GM12892 (cell line): ENCODE results near the gene PPP2R3B.
"Not testable (repeated sequence)": the region's sequence is repeated elsewhere in the genome, so short reads cannot be mapped to it uniquely, and the experiment has no call there.

Source experiments
- DNase-seq: peaks from one replicate; pipeline ENCODE4 v3.0.0; 2011; ENCODE audit not compliant: insufficient read length
- FAIRE-seq: peaks from 2 replicates; lab custom pipeline; 2011; peaks lifted over from hg19 to GRCh38; lab: Jason Lieb, UNC
- POLR2A ChIP-seq: IDR thresholded peaks from 2 replicates; pipeline ENCODE4 v1.6.1; 2011; ENCODE audit warnings: low read depth, low read length, control low read depth
- POLR2AphosphoS5 ChIP-seq: IDR thresholded peaks from 2 replicates; pipeline ENCODE4 v1.6.1; 2011; ENCODE audit warnings: low read depth, low read length, control low read depth
- TAF1 ChIP-seq: IDR thresholded peaks from 2 replicates; pipeline ENCODE4 v1.6.1; 2011; ENCODE audit warnings: low read depth, mild to moderate bottlenecking, control low read depth, low read length, borderline replicate concordance

Gene PPP2R3B

DNA sequence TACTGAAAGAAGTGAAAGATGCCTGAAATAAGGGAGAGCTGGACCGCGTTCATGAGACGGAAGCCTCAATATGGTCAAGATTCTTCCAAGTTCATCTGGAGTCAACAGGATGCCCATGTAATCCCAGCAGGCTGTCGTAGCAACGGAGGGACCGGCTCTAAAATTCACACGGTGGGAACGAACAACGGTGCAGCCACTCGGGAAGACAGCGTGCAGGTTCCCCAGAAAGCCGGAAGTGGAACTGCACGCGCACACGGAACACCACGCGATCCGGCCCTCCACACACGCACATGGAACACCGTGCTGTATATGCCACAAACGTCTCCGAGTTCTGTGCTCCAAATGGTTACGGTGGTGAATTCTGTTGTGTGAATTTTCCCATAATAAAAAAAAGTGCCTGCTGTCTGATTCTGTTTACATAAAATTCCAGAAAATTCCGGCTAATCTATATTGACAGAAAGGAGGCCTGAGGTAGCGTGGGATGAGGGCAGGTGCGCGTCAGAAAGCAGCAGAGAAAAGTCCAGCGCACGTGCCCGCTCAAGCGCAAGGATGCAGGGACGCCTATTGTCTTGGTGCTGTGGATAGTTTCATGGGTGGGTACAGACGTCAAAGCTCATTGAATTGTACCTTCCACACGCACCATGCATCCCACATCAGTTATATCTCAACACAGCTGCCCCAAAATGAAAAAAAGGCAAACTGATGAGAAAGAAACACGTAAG lies 31.2 kb downstream of the PPP2R3B start:
- FAIRE-seq: no peak

DNA sequence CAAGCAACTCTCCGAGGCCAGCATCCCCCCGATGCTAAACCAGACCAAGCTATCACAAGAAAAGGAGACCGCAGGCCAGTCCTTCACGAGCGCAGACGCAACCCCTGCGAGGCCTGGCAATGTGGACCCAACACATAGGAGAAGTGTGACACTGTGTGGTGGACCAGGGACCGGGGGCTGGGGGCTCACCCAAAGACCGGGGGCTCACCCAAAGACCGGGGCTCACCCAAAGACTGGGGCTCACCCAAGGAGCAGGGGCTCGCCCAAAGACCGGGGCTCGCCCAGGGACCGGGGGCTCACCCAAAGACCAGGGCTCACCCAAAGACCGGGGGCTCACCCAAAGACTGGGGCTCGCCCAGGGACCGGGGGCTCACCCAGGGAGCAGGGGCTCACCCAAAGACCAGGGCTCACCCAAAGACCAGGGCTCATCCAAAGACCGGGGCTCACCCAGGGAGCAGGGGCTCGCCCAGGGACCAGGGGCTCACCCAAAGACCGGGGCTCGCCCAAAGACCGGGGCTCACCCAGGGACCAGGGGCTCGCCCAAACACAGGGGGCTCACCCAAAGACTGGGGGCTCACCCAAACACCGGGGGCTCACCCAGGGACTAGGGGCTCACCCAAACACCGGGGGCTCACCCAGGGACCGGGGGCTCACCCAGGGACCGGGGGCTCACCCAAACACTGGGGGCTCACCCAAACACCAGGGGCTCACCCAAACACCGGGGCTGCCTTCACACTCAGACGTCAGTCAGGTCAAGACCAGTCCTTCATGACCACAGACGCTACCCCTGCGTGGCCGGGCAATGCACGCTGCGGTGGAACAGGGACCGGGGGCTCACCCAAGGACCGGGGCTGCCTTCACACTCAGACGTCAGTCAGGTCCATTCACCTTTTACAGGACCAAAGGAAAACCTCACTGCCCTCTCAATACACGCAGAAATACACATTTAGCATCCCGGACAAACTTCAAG lies 32.9 kb downstream of the PPP2R3B start:
- no peak for FAIRE-seq
- TF ChIP-seq TAF1 (no peak), POLR2A (no peak), POLR2AphosphoS5 (no peak)

More for the DNA sequence above, 31.2 kb downstream of the PPP2R3B start:
- TF ChIP-seq POLR2AphosphoS5: no peak
- TF ChIP-seq POLR2A: no peak
- TF ChIP-seq TAF1: no peak
- no peak for DNase-seq

DNA sequence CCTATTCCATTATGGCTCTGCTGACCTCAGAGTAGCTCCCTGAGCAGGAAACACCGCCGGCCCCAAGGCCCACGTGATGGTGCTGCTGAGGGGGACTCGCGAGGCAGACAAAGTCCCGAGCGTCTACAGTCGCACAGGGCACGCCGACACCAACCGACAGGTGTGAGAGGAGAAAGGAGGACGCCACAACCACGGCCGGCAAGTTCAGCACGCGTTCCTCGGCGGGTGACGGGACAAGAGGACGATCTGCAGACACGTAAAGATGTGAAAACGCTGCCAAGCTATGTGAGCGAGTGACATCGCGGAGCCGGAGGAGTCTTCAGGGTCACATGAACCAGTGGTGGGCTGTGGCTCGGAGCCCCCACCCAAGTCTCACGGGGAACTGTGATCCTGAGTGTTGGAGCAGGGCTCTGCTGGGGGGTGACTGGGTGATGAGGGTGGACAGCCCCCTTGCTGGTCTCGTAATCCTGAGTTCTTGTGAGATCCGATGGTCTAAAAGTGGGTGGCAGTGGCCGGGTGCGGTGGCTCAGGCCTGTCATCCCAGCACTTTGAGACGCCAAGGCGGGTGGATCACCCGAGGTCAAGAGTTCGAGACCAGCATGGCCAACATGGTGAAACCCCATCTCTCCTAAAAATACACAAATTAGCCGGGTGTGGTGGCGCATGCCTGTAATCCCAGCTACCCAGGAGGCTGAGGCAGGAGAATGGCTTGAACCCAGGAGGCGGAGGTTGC lies 34.0 kb downstream of the PPP2R3B start:
- DNase-seq (no peak), FAIRE-seq (no peak)
- TF ChIP-seq TAF1: no peak
- no peak for TF ChIP-seq POLR2AphosphoS5
- TF ChIP-seq POLR2A: no peak

More for the DNA sequence above, 32.9 kb downstream of the PPP2R3B start:
- no peak for DNase-seq

DNA sequence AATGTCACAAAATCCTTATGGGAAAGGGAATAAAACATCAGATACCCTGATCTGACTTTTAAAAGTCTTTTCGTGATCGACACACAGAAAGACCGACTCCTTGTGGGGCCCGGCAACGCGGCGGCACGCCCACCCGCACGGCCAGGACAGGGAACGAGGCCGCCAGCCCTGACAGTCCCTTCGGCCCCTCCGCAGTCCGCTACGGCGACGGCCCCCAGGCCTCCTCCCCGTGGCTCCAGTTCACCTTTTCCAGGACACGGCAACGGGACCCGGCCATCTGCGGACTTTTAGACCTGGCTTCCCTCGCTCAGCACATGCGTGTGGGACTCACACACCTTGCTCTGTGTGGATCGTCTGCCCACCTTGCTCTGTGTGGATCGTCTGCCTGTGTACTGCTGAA lies 34.5 kb downstream of the PPP2R3B start:
- DNase-seq (no peak), FAIRE-seq (no peak)
- TF ChIP-seq POLR2A (no peak), TAF1 (no peak), POLR2AphosphoS5 (no peak)

DNA sequence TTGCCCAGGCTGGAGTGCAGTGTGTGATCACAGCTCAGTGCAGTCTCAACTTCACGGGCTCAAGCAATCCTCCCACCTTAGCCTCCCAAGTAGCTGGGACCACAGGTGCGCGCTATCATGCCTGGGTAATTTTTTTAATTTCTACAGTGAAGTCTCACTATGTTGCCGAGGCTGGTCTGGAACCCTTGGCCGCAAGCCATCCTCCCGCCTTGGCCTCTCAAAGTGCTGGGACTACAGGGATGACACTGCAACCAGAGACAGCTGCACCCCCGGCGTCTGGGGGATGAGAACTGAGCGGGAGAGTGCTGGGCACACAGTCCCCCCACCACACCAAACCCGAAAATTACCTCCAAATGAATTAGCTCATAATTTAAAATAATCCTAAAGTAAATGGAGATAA lies 35.0 kb downstream of the PPP2R3B start:
- DNase-seq (no peak), FAIRE-seq (no peak)
- TF ChIP-seq TAF1 (no peak), POLR2A (no peak), POLR2AphosphoS5 (no peak)

DNA sequence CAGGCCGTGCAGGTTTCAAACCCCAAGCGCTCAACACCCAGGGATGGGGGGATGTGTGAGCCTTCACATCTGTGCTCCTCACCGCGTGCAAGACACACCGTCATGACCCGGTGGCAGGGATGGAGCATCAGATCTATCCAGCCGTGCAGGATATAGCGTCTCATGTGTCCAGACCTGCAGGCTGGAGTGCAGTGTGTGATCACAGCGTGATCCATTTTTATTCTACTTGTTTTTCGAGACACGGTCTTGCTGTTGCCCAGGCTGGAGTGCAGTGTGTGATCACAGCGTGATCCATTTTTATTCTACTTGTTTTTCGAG lies 35.4 kb downstream of the PPP2R3B start:
- FAIRE-seq, DNase-seq: not testable (repeated sequence)

DNA sequence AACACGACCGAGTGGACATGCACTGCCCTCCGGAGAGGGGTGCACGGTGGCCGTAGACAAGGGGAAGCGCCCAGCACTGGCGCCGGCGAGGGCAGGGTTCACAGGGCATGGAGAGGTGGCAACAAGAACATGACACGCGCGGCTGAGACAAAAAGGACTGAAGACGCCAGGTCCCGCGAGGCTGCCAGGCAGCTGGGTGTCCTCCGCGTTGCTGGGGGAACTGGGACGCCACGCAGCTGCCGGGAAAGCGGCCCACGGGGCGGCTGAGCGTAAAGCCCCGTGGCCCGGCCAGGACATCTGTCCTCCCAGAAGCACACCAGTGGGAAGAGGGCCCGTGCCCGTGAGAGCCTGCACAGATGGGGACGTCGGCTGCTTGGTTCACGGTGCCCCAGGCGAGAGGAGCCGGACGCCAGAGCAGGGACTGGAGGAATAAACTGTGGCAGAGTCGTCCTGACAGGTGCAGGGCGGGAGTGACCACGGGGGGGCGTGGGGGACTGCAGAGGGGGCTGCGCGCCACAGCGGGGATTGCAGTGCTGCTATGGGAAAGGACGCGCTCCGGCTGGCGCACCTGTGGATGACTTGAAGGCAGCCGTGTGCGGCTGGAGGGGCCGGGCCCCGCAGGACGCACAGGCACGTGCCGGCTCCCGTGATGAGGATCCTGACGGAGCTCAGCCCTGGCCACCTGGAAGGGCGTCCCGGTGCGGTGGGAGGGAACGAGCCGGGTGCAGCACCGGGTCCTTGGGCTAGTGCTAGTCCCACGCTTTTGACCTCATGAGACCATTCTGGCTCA lies 36.0 kb downstream of the PPP2R3B start:
- FAIRE-seq: no peak
- TF ChIP-seq POLR2AphosphoS5 (no peak), TAF1 (no peak), POLR2A (no peak)
- DNase-seq: no peak

DNA sequence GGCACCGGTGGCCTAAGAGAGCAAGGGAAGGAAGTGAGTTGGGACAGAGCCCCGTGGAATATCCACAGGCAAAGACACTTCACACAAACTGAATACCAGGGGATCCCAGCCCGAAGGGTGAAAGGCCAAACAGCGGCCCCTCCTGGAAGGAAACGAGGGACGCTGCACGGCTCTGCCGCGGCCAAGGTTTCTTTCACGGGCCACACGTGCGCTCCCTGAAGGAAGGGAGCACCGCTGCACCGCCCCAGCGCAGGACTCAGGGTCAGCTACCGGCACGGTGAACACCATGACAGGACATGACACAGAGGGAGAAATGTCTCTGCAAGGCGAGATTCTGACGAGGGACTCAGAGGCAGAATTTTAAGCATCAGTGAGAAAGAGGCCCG lies 36.6 kb downstream of the PPP2R3B start:
- DNase-seq: no peak
- no peak for TF ChIP-seq TAF1
- no peak for TF ChIP-seq POLR2A
- no peak for TF ChIP-seq POLR2AphosphoS5
- FAIRE-seq: no peak

DNA sequence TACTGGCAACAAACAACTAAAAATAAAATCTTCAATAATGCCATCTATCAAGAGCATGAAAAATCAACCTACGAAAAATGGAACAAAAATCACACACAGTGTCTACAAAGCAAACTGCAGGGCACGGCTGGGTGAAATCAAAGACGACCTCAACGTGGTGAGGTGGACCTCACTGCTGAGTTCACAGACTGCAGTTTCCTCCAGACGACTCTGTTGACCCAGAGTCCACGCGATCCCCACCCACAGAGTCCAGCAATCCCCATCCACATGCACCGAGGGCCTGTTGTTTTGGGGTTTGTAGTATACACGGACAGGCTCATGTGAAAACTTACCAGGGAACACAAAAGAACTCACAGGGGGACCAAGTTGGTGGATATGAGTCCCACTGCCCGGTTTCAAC lies 37.0 kb downstream of the PPP2R3B start:
- FAIRE-seq (no peak), DNase-seq (no peak)
- TF ChIP-seq POLR2A (no peak), TAF1 (no peak), POLR2AphosphoS5 (no peak)

DNA sequence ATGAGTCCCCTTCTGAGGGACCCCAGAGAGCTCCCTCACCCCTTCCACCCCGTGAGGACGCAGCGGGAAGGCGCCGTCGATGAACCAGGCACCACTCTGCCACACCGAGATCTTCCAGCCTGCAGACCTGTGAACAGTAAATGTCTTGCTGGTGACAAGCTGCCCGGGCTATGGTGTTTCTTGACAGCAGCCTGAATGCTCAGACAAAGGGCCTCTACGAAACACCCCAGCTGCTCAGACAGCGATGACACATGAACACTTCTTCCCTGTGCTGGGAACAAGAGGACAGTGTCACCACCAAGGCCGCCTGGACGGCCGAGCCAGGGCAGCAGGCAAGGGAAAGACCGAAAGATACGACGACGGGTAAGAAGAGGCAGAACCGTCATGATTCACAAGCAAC lies 37.5 kb downstream of the PPP2R3B start:
- no peak for DNase-seq
- no peak for TF ChIP-seq TAF1
- no peak for TF ChIP-seq POLR2AphosphoS5
- no peak for TF ChIP-seq POLR2A
- FAIRE-seq: no peak

DNA sequence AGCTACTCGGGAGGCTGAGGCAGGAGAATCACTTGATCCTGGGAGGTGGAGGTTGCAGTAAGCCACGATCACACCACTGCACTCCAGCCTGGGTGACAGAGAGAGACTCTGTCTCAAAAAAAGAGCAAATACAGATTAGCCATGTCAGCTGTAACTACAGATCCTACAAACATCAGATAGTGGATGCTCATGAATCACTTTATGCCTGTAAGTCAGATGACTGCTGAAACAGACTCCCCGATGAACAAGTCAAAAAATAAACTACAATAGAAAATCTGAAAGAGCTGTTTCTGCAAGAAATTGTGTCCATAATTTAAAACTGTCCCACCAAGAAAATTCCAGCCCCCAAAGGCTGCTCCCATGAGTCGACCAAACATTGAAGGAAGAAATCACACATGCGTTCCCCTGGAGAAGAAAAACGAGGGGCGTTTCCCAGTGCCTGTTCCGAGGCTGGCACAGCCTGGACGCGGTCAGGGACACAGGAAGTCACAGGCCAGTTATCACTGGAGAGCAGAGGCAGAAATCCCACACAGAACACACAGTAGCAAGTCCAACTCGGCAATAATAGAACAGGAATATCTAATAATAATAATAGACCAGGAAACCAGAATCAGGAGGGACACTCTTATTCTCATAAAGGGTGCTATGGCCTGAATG lies 38.1 kb downstream of the PPP2R3B start:
- no peak for TF ChIP-seq TAF1
- TF ChIP-seq POLR2AphosphoS5: no peak
- no peak for TF ChIP-seq POLR2A
- FAIRE-seq: no peak
- no peak for DNase-seq
